ENCODE results near the gene CPNE4. TPM values are rescaled to one million over a fixed set of nuclear protein-coding genes. Genes with fewer than 3 reads are reported as not detected.

Gene CPNE4
- total RNA-seq, 1 experiment from 2014 or later, result 1.9 TPM

DNA sequence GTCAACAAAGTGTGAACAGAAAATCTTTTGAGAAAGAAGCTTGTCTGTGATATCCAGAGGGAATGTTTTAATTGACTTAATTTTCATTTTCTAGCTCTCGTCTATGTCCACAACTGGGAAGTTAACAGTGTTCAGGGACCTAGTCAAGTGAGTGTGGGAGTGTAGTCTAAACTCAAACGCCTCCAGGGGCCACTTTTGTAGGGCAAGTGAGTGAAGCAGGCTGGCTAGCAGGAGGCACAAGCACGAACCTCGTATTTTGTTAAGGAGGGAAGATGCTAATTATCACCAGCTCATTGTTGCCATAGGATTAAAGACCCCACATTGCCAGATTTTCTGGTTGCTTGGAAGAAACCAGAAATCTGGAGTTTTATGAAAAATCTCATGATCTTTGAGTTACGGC lies 135.8 kb downstream of the CPNE4 start:
- H3K18ac ChIP-seq (ENCODE audit: insufficient read length, low read depth, low read length), result no peak overlapping the region
- H4K91ac ChIP-seq (ENCODE audit: insufficient read length, low read depth, low read length), result no peak overlapping the region
- no peaks in the 10 kb centered on the region for H3K79me2 ChIP-seq (ENCODE audit: insufficient read depth, low read length)
- H4K20me1 ChIP-seq (ENCODE audit: control insufficient read depth, insufficient read depth, insufficient read length), result no peaks in the 10 kb centered on the region
- no peak overlapping the region for H2BK20ac ChIP-seq (ENCODE audit: low read depth, low read length, poor library complexity, severe bottlenecking)
- H2BK120ac ChIP-seq (ENCODE audit: low read depth, low read length, poor library complexity, severe bottlenecking), result no peak overlapping the region
- no peaks in the 10 kb centered on the region for H3K9me3 ChIP-seq (ENCODE audit: control insufficient read depth, low read depth, low read length)
- H3K9ac ChIP-seq (ENCODE audit: extremely low read depth, insufficient read length, low read length), result no peak overlapping the region
- H2BK5ac ChIP-seq (ENCODE audit: insufficient read length, low read length), result no peak overlapping the region
- H2BK12ac ChIP-seq (ENCODE audit: insufficient read length, low read depth, low read length), result no peak overlapping the region
- peak overlapping the region; percentile 23 for H2AFZ ChIP-seq (ENCODE audit: low read length)
- no CpG with 5 or more reads among the region's 5 CpGs for WGBS (ENCODE audit: extremely low coverage, insufficient read length, low lambda C conversion rate)
- Mint-ChIP-seq H3K4me3 (no peak overlapping the region), H3K27me3 (ENCODE audit: low read depth) (no peaks in the 10 kb centered on the region), H3K9me3 (no peaks in the 10 kb centered on the region), H3K36me3 (ENCODE audit: insufficient read depth in 1 of 3, low read depth in 3 of 3) (no peaks in the 10 kb centered on the region), H3K4me1 (peaks cover 9 to 12% of the 10 kb centered on the region in 2 experiments), H3K27ac (peak overlapping the region in 2 of 3 experiments; percentile 36 to 54; a peak in 1 of 7 replicates)
- H3K56ac ChIP-seq (ENCODE audit: insufficient read length, low read depth, low read length), result no peak overlapping the region
- DNase-seq, result no peak
- H4K8ac ChIP-seq (replicated peaks; ENCODE audit: insufficient read length, low read depth, low read length), result no peak overlapping the region
- no peak overlapping the region for H3K4ac ChIP-seq (ENCODE audit: low read depth, low read length)
- no peak overlapping the region for H3K23ac ChIP-seq (ENCODE audit: insufficient read length, low read depth, low read length)
- no peak overlapping the region for H4K5ac ChIP-seq (ENCODE audit: insufficient read length, low read depth, low read length)
- H2BK15ac ChIP-seq (ENCODE audit: low read depth, low read length), result no peak overlapping the region
- H3K27me3 ChIP-seq (ENCODE audit: insufficient read depth, low read length), result no peaks in the 10 kb centered on the region
- no peaks in the 10 kb centered on the region for H3K79me1 ChIP-seq (ENCODE audit: insufficient read depth, low read depth, low read length, poor library complexity, severe bottlenecking)
- H3K23me2 ChIP-seq (ENCODE audit: insufficient read length, low read depth, low read length, poor library complexity, severe bottlenecking), result no peaks in the 10 kb centered on the region
- H3T11ph ChIP-seq (ENCODE audit: low read length), result no peak overlapping the region
- no peak overlapping the region for H2AK5ac ChIP-seq (ENCODE audit: insufficient read length, low read length)
- TF ChIP-seq CTCF (conservative IDR thresholded peaks at IDR 0.05), result no peak
- no peaks in the 10 kb centered on the region for H3K4me1 ChIP-seq (ENCODE audit: insufficient read depth, low read length)
- H3K4me2 ChIP-seq (ENCODE audit: insufficient read depth, insufficient read length, low read length), result no peak overlapping the region
- H3K27ac ChIP-seq (ENCODE audit: insufficient read length, low read depth, low read length), result no peak overlapping the region
- H3K14ac ChIP-seq (ENCODE audit: insufficient read depth, low read length), result no peak overlapping the region
